ENCODE data around the gene LACTBL1.
"Not testable (repeated sequence)": the region's sequence is repeated elsewhere in the genome, so short reads cannot be mapped to it uniquely, and the experiment has no call there.

LACTBL1 gene

GRCh38 chr1:22976461-22977243 is 4.0 kb upstream of the LACTBL1 start:
- DNase-seq (ENCODE audit: low spot score), result peak; percentile 67

GRCh38 chr1:22976127-22976460 is 3.4 kb upstream of the LACTBL1 start:
- DNase-seq (ENCODE audit: low spot score), result no peak

- no peak for DNase-seq (ENCODE audit: low spot score)
Observed at GRCh38 chr1:22975694-22976093, 3.0 kb upstream of the LACTBL1 start.

- DNase-seq (ENCODE audit: low spot score), result no peak
Observed at GRCh38 chr1:22971611-22972405, 858 bp downstream of the LACTBL1 start.

- DNase-seq (ENCODE audit: low spot score), result no peak
Observed at GRCh38 chr1:22971161-22971560, 1.5 kb downstream of the LACTBL1 start.

GRCh38 chr1:22970096-22970495 is 2.6 kb downstream of the LACTBL1 start:
- DNase-seq (ENCODE audit: low spot score), result no peak

- no peak for DNase-seq (ENCODE audit: low spot score)
Observed at GRCh38 chr1:22969304-22969709, 3.4 kb downstream of the LACTBL1 start.

- no peak for DNase-seq (ENCODE audit: low spot score)
Observed at GRCh38 chr1:22967833-22968232, 4.8 kb downstream of the LACTBL1 start.

GRCh38 chr1:22966309-22966708 is 6.4 kb downstream of the LACTBL1 start:
- no peak for DNase-seq (ENCODE audit: low spot score)

- DNase-seq (ENCODE audit: low spot score), result no peak
Observed at GRCh38 chr1:22963044-22963677, 9.5 kb downstream of the LACTBL1 start.

GRCh38 chr1:22962558-22962957 is 10.1 kb downstream of the LACTBL1 start:
- DNase-seq (ENCODE audit: low spot score), result no peak

- DNase-seq (ENCODE audit: low spot score), result no peak
Observed at GRCh38 chr1:22959545-22960360, 12.9 kb downstream of the LACTBL1 start.

GRCh38 chr1:22958556-22958955 is 14.1 kb downstream of the LACTBL1 start:
- no peak for DNase-seq (ENCODE audit: low spot score)

- no peak for DNase-seq (ENCODE audit: low spot score)
Observed at GRCh38 chr1:22957066-22957465, 15.6 kb downstream of the LACTBL1 start.

- no peak for DNase-seq (ENCODE audit: low spot score)
Observed at GRCh38 chr1:22955146-22955545, 17.5 kb downstream of the LACTBL1 start.

- no peak for DNase-seq (ENCODE audit: low spot score)
Observed at GRCh38 chr1:22953740-22954141, 18.9 kb downstream of the LACTBL1 start.

- no peak for DNase-seq (ENCODE audit: low spot score)
Observed at GRCh38 chr1:22953057-22953739, 19.5 kb downstream of the LACTBL1 start.

- no peak for DNase-seq (ENCODE audit: low spot score)
Observed at GRCh38 chr1:22952694-22953056, 20.0 kb downstream of the LACTBL1 start.

GRCh38 chr1:22951796-22952195 is 20.9 kb downstream of the LACTBL1 start:
- DNase-seq (ENCODE audit: low spot score), result no peak

- no peak for DNase-seq (ENCODE audit: low spot score)
Observed at GRCh38 chr1:22949822-22950331, 22.8 kb downstream of the LACTBL1 start.

- not testable (repeated sequence) for DNase-seq (ENCODE audit: low spot score)
Observed at GRCh38 chr1:22945171-22945570, 27.5 kb downstream of the LACTBL1 start.
